Measurements from ENCODE around the gene ZBTB20. TPM values are rescaled to one million over a fixed set of nuclear protein-coding genes. Genes with fewer than 3 reads are reported as not detected.

Gene ZBTB20
- total RNA-seq, 1 experiment from 2014 or later, result 11.0 TPM

DNA sequence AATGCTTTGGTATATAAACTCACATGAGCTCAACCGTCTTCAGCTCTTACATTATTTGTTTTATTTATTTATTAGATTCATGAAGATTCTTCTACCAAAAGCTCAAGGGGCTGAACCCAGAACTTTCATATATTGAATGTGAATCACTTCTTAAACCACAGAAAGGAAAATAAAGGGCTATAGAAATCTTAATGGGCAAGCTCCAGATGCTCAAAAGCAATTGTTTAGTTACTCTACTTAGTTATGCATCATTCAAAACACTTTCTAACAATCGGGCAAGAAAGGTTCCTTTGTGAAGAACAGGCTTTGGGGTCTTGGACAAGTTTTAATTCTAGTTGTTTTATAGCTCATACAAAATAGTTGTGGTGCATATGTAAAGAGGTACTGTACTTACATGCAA, 473.1 kb downstream of the ZBTB20 start:
- no peak for DNase-seq (ENCODE audit: low spot score)

DNA sequence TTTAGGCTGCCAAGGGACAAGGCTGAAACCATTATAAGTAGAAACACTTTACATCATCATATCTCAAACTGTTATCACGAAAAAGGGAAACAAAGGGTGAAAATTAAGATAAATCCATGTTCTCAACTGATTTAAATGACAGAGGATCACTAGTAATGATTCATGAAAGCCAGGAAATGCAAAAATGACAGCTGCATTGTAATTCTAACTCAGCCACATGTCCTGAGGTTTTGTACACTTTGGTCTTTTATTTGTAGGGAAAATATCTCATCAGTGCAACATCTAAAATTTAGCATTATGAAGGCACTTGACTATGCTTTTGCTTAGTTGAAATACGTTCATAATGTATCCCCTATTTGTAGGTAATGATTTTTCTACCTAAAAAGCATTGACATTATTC, 473.6 kb downstream of the ZBTB20 start:
- no peak for DNase-seq (ENCODE audit: low spot score)

DNA sequence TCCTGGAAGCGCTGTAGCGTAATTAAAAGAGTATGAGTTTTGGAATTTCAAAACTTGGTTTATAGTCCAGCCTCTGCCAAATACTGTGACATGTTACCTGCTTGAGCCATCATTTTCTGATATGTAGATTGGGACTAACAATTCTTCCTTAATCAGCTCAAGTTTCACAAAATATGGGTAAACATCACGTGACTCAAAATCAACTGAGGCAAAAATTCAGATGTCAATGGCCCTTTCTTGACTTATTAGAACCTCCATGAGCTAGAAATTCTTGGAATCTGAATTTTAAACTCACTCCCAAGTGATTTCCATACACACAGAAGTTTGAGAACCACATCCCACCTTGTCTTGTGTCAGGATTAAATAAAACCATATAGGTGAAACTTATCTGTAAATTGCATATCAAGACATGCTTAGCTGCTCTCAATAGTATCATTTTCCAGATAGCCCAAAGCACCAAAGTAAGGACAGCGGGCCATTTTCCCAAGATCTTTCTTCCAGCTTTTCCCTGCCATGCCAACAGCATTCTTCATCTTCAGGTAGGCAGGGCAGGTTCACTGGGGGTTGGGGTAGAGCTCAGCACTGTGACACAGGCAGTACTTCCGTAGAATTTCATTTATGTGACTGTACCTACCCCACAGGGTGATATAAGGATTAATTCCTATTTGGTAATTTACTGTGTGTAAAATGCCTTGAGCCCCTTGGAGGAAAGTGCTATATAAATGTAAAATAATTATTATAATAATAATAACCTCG, 474.2 kb downstream of the ZBTB20 start:
- DNase-seq (ENCODE audit: low spot score), result no peak

DNA sequence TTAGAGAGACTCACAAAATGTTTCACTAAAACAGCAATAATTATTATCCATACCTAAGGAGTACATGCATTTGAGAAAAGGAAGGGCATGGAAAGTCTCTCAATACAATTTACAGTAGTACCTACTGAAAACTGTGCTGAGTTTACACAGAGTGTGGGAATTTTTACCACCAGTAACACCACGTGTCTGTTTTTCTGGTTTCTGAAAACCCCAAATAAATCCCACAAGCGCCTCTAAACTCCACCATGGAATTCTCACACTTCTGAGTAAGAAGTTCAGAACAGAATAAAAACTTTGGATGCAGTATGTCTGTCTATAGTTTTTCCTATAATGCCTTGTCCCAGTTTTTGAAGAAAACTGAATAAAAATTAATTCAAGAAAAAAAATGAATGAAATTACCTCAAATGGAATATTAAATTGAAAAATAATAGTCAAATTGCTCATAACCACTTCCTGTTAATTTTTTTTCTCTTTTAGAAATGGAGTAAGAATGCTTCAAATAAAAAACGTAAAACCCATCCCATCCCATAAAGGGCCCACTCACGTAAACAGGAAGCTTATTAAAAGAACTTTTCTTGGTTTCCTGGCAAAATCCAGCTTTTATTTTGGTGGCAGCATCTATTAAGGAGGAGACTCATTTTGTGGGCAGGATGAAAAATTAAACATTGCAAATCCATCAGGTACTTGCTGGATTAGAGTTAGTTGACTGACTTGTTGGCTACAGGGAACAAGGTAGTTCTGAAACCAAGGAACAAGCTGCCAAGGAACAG, 475.2 kb downstream of the ZBTB20 start:
- no peak for DNase-seq (ENCODE audit: low spot score)

DNA sequence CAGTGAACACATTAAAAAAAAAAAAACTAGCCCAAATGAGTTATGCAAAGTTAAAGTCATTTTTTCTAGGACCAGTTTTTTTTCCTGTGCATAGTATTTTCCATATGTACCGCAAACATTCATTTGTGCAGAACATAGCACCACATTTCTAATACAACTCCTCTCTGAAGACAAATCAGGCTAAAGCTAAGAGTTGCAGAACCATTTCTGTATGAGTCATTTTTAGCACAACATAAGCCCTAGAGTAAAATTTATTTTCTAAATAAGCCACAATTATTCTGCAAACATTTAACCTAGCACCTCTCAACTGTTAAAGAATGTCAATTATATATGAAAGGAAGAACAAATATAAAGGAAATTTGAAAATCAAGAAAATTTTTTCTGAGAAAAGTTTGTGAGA, 477.5 kb downstream of the ZBTB20 start:
- no peak for DNase-seq (ENCODE audit: low spot score)

DNA sequence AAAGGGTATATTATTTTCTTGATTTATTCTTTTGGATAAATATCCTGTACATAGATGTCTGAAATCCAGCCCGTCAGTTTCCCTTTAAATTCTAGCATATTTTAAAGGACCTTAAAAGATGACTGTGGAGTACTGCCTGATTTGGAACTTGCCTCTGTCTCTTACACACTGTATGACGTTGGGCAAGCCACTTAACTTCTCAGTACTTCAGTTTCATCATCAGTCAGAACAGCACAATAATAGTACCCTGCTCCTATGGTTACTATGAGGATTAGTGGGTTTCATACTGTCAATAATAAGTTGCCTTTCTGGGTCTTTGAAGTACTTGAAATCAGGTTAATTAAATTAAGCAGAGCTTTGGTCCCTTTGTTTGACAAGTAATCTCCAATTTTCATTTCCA, 479.0 kb downstream of the ZBTB20 start:
- no peak for DNase-seq (ENCODE audit: low spot score)

DNA sequence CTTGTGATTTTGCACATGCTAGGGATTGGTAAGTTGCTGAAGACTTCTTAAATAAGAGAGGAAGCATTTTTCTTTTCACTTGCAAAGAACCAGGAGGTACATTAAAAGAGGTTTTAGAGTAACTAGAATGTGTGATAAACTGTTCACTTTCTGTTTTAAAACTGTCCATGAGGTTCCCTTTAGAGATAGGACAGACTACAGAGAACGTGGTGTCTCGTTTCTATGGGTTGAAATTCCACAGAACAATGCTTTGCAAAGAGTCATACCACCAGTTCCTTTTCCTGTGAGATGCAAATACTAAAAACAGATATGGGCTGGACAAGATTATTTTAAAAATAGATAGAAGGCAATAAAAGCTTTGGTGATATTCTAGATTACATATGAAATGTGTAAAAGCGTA, 480.5 kb downstream of the ZBTB20 start:
- DNase-seq (ENCODE audit: low spot score), result no peak

DNA sequence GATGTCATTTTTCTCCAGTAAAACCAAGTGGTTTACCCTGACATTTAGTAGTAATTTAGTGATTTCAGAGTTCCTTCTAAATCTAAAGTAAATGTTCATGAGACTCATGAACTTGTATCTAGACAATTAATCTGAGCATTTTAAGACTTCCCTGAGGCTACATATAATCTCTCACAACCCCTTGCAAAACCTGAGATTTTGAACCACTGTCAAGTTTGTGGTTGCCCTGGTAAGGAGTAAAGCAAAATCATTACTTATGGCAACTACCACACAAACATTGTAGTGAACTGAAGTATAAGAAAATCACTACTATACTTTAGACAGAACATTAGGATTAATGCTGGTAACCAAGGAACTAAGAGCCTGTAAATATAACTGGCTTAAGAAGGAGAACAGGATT, 483.1 kb downstream of the ZBTB20 start:
- DNase-seq (ENCODE audit: low spot score), result no peak

DNA sequence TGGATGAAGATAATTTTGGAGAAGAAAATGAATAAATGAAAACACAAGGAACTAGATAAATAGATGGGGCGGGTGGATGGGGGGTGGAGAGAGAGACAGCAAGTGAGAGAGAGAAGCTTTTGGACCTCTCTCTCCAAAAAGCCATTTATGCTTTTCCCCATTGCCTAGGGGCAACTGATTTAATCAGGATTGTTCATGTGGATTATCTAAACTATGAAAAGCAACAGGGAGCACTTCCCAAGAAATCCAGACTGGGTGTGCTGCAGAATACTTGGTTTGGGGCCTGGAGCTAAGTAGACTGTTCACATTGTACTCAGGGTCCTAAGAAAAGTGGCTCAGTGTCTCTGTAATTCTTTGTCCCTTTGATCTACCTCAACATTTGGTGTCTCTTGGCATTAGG, 486.3 kb downstream of the ZBTB20 start:
- no peak for DNase-seq (ENCODE audit: low spot score)

DNA sequence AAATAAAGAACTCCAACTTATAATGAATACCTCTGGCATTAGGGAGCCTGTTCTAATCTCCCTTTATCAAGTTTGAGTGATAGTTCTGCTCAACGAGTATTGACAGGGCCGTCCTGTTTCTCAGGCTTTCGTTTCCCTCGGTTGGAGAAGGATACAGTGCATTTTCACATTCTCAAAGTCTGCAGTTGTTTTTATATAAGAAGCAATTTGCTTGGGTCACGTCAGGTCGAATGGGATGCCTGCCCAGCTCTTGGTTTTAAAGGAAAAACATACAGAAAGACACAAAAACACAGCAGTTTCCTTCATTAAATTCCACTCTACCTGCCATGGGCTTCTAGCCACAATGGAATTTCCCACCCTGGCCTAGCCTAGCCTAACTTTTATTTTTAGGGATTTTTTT, 487.0 kb downstream of the ZBTB20 start:
- DNase-seq (ENCODE audit: low spot score), result no peak

DNA sequence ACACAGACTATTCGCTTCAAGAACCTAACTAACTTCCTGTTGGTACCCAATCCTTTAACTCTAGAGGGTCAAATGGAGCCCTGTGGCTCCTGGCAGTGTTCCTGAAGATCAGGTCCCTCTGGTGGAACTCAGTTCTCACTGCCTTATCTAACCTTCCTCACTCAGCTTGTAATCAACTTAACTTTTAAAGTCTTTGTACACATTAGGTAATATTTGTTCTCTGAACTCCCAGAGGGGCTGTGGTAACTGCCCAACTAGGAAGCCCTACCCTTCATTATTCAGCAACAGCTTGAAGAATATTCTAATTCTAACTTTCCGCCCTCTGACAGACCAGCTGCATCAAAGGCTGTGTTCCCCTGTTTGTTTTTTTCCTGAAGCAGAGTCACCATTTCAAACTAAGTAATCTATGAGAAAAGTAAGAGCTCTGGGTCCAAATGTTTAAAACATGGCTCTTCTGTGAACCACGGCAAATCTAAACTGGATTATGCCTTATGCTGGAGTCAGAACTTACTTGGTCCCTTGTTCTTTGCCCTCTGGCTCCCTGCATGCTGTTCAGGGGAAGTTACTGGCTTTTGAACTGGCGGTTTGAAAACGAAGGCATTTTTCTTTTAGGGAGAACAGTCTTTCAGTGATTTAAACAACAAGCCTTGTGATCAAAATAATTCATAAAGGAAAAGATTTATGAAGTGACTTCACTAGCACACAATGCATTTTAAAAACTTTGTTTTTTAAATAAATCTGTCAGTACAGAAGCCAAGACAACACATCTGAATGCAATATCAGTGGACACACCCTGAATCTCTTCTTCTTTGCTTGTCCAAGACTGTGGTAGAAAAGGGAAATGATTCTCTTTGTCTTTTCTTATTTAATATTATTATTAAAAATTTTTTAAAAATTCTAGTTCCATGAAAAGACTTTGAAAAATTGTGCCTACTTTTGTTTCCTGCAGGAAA, 487.7 kb downstream of the ZBTB20 start:
- no peak for DNase-seq (ENCODE audit: low spot score)

DNA sequence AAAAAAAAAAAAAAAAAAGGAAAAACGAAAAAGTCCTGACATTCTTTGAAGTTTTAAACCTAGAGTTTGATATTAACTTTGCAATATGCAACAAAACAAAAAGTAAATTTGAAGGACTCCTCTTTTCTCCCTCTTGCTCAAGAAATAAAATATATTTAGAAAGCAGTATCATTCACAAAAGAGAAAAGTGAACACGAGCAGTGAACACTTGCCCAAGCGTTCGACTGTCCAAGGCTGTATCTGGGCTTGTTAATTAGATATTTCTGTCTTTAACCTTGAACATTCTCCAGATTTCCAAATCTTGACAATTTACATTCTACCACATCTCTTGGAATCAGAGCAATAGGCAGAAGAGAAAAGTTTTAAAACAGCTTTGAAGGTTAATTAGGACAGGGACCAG, 495.5 kb downstream of the ZBTB20 start:
- no peak for DNase-seq (ENCODE audit: low spot score)

DNA sequence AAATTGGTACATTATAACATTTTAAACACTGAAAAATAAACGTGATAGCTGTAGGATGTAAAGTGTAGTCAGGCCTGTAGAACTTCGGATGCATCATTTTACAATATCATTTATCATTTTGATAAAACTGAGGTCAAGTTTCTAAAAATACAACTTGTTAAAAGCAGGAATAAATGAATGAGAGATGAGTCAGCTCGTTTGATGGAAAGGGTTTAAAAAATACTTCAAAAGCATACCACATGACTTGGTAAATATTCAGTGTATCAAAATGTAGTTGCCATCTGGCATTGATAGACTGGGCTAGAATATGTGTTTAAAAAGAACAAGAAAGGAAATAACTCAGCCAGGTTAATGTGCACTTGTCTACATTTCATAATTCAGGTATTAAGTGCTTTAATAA, 496.3 kb downstream of the ZBTB20 start:
- no peak for DNase-seq (ENCODE audit: low spot score)

DNA sequence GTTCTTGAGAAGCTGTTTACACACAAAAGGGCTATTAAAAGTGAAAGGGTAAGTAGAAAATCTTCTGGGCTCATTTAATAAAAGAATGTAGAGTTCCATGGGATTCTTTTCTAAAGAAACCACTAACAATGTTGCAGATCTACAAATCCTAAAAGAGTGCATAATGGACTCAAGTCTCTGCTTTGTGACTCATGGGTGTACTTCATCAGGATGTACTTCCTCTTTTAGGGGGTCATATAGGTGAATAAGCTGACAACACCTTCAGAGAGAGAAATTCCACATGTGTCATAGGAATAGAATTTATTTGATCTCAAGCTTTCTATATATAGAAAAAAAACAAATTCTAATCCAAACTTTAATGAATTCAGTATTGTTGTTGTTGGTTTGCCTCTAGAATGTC, 497.8 kb downstream of the ZBTB20 start:
- DNase-seq (ENCODE audit: low spot score), result peak; percentile 25

DNA sequence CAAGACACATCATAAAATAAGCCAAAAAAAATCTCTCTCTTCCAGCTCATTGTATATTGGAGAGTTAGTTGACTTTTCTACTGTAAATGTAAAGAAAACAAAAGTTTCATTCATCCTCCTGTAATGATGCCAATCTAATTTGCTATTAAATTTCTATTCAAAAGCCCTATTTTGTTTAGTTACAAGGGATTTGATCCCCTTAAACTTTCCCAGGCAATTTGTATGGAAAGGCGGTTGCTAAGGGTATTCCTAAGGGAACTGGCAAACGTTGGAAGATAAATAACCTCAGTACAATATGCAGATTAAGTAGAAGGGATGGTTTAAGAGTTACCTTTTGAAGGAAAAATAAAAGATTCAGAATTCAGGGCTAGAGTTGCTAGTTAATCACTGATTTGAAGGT, 500.6 kb downstream of the ZBTB20 start:
- DNase-seq (ENCODE audit: low spot score), result no peak

DNA sequence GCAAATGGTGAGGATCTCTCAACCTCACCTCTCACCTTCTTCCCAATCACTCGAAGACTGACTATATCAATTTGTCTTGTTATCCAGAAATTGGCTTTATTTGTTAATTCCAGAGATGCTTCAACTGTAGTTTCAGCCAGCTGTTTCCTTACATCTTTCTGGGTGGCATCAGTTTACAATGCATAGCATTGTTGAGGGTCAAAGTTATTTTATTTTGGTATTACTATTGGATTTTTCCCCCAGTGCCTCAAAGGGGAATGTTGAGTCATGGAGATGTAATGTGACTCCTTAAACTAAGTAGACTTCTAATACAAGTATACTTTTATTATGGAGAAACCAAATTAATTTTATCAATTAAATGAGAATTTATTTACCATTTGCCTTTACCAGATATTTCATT, 501.7 kb downstream of the ZBTB20 start:
- DNase-seq (ENCODE audit: low spot score), result no peak

DNA sequence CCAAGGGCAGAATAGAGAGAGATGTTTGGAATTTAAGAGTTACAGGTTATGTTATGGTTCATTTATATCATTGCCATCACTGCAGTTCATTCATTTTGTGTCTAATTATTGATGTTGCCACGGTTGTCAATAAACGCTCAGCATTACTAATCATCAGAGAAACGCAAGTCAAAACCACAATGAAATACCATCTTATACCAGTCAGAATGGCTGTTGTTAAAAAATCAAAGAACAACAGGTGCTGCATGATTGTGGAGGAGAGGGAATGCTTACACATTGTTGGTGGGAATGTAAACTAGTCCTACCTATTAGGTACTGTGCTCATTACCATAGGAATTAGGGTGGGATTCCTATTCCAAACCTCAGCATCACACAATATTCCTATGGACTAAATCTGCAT, 502.7 kb downstream of the ZBTB20 start:
- DNase-seq (ENCODE audit: low spot score), result no peak

DNA sequence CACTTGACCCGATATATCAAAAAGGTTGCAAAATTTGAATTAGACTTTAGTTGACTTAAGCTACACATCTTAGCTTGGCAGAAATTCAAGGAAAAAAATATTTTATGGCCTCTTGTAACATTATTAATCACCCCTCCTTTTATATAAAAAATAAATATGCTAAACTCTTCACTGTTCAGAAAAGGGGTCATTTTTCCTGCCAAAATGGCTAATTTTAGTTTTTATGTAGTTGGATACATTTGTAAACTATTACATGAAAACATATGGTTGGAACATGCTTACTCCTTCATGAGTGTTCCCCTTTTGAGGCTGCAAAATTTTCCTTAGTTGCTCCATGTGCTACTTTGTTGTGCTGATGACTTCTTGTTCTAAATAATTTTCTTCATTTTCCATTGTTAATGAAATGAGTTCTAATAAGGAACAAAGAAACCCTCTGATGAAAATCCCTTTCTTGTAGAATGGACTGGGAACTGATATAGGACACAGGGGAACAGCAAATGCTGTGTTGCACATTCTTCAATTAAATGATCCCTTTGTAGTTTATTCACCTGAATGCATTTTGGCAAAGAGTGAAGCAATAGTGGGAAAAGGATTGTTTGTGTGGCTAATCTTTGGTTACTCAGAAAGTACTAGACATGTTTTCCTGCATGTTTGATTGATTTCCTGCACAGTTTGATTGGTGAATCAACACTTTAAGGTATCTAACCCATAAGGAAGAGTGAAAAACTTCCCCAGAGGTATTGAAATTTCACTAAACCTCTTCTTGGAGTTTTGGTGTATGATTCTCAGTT, 503.9 kb downstream of the ZBTB20 start:
- no peak for DNase-seq (ENCODE audit: low spot score)

DNA sequence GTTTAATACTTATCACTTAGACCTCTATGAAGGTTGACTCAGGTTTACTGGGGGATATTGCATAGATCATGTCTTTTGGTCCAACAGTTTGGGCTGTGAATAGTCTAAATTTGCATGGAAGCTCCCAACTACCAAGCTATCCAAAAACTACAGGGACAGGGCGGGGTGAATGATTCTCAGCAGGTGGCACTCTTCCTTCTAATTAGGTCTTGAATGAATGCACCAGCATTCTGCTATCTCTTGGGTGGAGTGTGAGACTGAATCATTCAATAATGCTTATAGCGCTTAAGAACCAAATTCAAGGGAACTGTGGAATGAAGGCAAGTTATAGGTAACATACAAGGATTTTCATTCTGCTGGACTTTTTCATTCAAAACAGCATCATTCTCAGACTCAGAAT, 507.0 kb downstream of the ZBTB20 start:
- DNase-seq (ENCODE audit: low spot score), result no peak

DNA sequence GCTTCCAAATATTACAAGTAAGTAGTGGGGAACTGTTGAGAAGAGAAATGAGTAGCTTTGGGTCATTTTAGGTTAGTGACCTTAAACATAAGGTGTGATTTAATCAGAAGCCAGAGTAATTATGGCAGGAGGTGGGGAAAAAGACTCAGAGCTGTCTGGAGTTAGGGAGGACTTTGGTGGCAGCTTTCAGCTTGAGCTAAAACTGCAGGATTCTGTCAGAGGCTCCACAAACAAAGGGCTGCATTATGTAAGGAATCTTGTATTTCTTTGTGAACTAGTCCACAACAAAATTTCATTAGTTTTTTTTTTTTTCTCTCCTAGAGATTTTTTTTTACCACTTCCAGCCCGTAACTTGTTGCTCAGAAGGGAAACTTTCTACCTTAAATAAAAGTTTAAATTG, 507.9 kb downstream of the ZBTB20 start:
- DNase-seq (ENCODE audit: low spot score), result no peak

DNA sequence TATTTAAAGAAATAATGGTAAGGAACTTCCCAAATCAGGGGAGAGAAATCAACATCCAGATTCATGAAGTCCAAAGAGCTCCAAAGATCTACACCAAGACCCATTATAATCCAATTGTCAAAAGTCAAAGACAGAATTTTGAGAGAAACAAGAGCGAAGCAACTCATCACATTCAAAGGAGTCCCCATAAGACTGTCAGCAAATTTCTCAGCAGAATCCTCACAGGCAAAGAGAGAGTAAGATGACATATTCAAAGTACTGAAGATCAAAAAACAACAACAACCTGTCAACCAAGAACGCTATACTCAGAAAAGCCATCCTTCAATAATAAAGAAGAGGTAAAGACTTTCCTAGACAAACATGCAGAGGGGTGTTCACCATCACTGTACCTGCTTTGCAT, 511.2 kb downstream of the ZBTB20 start:
- no peak for DNase-seq (ENCODE audit: low spot score)
